ENCODE measurements around the gene CNTNAP3B. TPM values are rescaled to one million over a fixed set of nuclear protein-coding genes. Genes with fewer than 3 reads are reported as not detected.
"Not testable (repeated sequence)": the region's sequence is repeated elsewhere in the genome, so short reads cannot be mapped to it uniquely, and the experiment has no call there.

CNTNAP3B gene
- total RNA-seq, 1 experiment from 2014 or later = 4.7 TPM

- H3K14ac ChIP-seq (ENCODE audit: insufficient read depth, low read length); H3K18ac ChIP-seq (ENCODE audit: insufficient read length, low read depth, low read length); H3K27ac ChIP-seq (ENCODE audit: insufficient read length, low read depth, low read length); H3K4me2 ChIP-seq (ENCODE audit: insufficient read depth, insufficient read length, low read length); H3K4ac ChIP-seq (ENCODE audit: low read depth, low read length); H2AK5ac ChIP-seq (ENCODE audit: insufficient read length, low read length); H3K36me3 Mint-ChIP-seq (ENCODE audit: insufficient read depth in 1 of 3, low read depth in 3 of 3); H2BK120ac ChIP-seq (ENCODE audit: low read depth, low read length, poor library complexity, severe bottlenecking); H3K4me3 Mint-ChIP-seq; H4K91ac ChIP-seq (ENCODE audit: insufficient read length, low read depth, low read length); H2BK20ac ChIP-seq (ENCODE audit: low read depth, low read length, poor library complexity, severe bottlenecking); H3K56ac ChIP-seq (ENCODE audit: insufficient read length, low read depth, low read length); DNase-seq; H3K27me3 Mint-ChIP-seq (ENCODE audit: low read depth); H3K27me3 ChIP-seq (ENCODE audit: insufficient read depth, low read length); H2AFZ ChIP-seq (ENCODE audit: low read length); H3K9me3 Mint-ChIP-seq; H3K23ac ChIP-seq (ENCODE audit: insufficient read length, low read depth, low read length); H3K4me1 Mint-ChIP-seq; H3K23me2 ChIP-seq (ENCODE audit: insufficient read length, low read depth, low read length, poor library complexity, severe bottlenecking); H3K4me1 ChIP-seq (ENCODE audit: insufficient read depth, low read length); H2BK5ac ChIP-seq (ENCODE audit: insufficient read length, low read length); H3K9me3 ChIP-seq (ENCODE audit: control insufficient read depth, low read depth, low read length); H3K27ac Mint-ChIP-seq; H2BK12ac ChIP-seq (ENCODE audit: insufficient read length, low read depth, low read length); H4K5ac ChIP-seq (ENCODE audit: insufficient read length, low read depth, low read length); H3T11ph ChIP-seq (ENCODE audit: low read length); H3K9ac ChIP-seq (ENCODE audit: extremely low read depth, insufficient read length, low read length); H3K79me2 ChIP-seq (ENCODE audit: insufficient read depth, low read length); H2BK15ac ChIP-seq (ENCODE audit: low read depth, low read length); H4K20me1 ChIP-seq (ENCODE audit: control insufficient read depth, insufficient read depth, insufficient read length); H3K79me1 ChIP-seq (ENCODE audit: insufficient read depth, low read depth, low read length, poor library complexity, severe bottlenecking); H4K8ac ChIP-seq (replicated peaks; ENCODE audit: insufficient read length, low read depth, low read length): not testable (repeated sequence)
- no CpG with 5 or more reads among the region's 1 CpG for WGBS (ENCODE audit: extremely low coverage, insufficient read length, low lambda C conversion rate)
These were observed 44.7 kb downstream of the CNTNAP3B start for GRCh38 chr9:42084559-42084952.

DNA sequence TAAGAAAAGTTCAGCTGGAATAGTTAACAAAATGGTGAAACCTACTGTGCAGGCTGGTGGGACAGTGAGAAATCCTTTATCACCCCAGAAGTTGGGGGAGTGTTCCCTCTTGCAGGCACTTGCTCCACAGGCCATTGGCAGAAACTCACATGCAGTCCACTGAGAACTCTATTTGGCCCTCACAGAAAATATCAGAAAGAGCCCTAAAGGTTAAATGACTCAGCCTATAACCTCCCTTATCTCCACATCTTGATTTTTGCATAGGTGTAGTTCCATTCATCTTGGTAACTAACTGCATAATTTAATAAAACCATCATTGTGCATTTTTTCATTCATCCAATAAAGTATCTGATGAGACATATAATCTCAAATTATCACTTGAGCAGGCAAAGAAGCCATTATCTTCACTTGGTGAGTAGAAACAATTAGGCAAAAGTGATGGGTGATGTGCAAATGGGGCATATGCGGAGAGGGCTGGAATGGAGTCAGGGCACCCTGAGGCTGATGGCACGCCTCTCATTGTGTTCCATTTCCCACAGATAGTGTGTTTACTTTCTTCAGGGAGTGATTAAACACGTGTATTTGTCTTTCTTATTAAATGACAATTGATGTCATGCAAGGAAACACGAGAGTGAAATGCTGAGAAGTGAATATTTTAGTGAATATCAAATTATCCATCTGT, 45.2 kb downstream of the CNTNAP3B start:
- WGBS (ENCODE audit: extremely low coverage, insufficient read length, low lambda C conversion rate) = no CpG with 5 or more reads among the region's 4 CpGs
- H3K27me3 ChIP-seq (ENCODE audit: insufficient read depth, low read length); H4K8ac ChIP-seq (replicated peaks; ENCODE audit: insufficient read length, low read depth, low read length); H3K14ac ChIP-seq (ENCODE audit: insufficient read depth, low read length); H3K4me2 ChIP-seq (ENCODE audit: insufficient read depth, insufficient read length, low read length); H3K23ac ChIP-seq (ENCODE audit: insufficient read length, low read depth, low read length); H2BK12ac ChIP-seq (ENCODE audit: insufficient read length, low read depth, low read length); H2BK120ac ChIP-seq (ENCODE audit: low read depth, low read length, poor library complexity, severe bottlenecking); H4K5ac ChIP-seq (ENCODE audit: insufficient read length, low read depth, low read length); H2BK20ac ChIP-seq (ENCODE audit: low read depth, low read length, poor library complexity, severe bottlenecking); H3K79me2 ChIP-seq (ENCODE audit: insufficient read depth, low read length); H3K36me3 Mint-ChIP-seq (ENCODE audit: insufficient read depth in 1 of 3, low read depth in 3 of 3); H3K9ac ChIP-seq (ENCODE audit: extremely low read depth, insufficient read length, low read length); H3K56ac ChIP-seq (ENCODE audit: insufficient read length, low read depth, low read length); H3K4me1 Mint-ChIP-seq; H3T11ph ChIP-seq (ENCODE audit: low read length); H4K20me1 ChIP-seq (ENCODE audit: control insufficient read depth, insufficient read depth, insufficient read length); H3K4ac ChIP-seq (ENCODE audit: low read depth, low read length); H3K23me2 ChIP-seq (ENCODE audit: insufficient read length, low read depth, low read length, poor library complexity, severe bottlenecking); H2AK5ac ChIP-seq (ENCODE audit: insufficient read length, low read length); H2BK15ac ChIP-seq (ENCODE audit: low read depth, low read length); H2AFZ ChIP-seq (ENCODE audit: low read length); H3K4me1 ChIP-seq (ENCODE audit: insufficient read depth, low read length); H3K27ac ChIP-seq (ENCODE audit: insufficient read length, low read depth, low read length); H2BK5ac ChIP-seq (ENCODE audit: insufficient read length, low read length); DNase-seq; H3K27ac Mint-ChIP-seq; H3K79me1 ChIP-seq (ENCODE audit: insufficient read depth, low read depth, low read length, poor library complexity, severe bottlenecking); H3K4me3 Mint-ChIP-seq; H4K91ac ChIP-seq (ENCODE audit: insufficient read length, low read depth, low read length); H3K27me3 Mint-ChIP-seq (ENCODE audit: low read depth); H3K9me3 Mint-ChIP-seq; H3K18ac ChIP-seq (ENCODE audit: insufficient read length, low read depth, low read length); H3K9me3 ChIP-seq (ENCODE audit: control insufficient read depth, low read depth, low read length): not testable (repeated sequence)
